Measurements from ENCODE around the gene PLS3.
"Not testable (repeated sequence)": the region's sequence is repeated elsewhere in the genome, so short reads cannot be mapped to it uniquely, and the experiment has no call there.

The PLS3 gene

DNA sequence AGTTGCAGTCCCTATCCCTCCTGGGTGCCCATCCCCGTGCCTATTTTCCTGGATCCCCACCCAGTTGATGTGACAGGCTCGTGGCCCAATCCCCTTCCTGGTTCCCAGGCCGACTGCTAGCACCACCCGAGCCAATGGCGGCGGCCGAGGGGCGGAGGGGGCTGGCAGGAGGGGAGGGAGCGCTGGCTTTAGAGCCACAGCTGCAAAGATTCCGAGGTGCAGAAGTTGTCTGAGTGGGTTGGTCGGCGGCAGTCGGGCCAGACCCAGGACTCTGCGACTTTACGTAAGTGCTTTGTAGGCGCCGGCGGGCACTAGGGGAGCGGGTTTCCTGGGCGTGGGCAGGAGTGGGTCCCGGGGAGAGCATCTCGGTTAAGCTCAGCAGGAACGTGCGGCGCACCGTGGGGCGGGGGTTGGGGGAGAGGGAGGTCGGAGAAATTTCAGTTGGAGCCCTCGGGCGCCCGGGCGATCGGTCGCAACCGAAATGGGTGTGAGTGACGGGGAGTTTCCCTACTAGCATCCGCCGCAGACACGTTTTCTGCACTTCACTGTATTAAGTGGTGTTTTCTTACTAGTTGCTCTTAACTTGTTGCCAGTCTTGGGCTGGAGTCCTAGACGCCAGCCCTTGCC, at the start of gene PLS3:
Gene PLS3, plus strand, starts transcription at position 197 of the 627 bp plus-strand sequence. CDS start 49,077 bp downstream, outside the sequence.
- DNase-seq = peak; percentile 26

DNA sequence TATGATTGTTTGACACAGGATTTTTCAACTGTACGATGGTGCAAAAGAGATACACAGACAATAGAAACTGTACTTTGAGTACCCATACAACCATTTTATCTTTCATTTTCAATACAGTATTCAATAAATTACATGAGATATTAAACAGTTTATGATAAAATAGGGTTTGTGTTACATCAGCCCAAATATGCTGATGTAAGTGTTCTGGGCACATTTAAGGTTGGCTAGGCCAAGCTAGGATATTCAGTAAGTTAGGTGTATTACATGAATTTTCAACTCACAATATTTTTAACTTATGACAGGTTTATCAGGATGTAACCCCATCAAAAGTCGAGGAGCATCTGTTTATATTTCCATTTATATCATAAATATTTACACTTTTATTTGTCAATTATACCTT, 42.9 kb upstream of the PLS3 start:
- no peak for DNase-seq

GRCh38 chrX:115521741-115522140, 39.2 kb upstream of the PLS3 start:
- no peak for DNase-seq

GRCh38 chrX:115522952-115523351, 38.0 kb upstream of the PLS3 start:
- no peak for DNase-seq

DNA sequence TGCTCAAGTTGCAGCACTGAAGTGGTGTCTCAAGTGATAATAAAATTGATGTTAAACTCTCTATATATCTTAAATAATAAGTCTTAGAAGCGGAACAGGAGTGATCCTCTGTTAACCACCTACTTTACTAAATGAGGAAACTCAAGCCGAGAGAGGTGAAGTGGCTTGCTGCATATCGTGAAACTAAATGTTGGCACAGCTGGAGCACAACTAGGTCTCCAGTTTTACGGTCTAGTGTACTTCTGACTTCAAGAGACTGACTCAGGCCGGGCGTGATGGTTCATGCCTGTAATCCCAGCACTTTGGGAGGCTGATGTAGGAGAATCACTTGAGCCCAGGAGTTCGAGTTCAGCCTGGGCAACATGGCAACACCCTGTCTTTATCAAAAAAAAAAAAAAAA, 35.5 kb upstream of the PLS3 start:
- DNase-seq = no peak

DNA sequence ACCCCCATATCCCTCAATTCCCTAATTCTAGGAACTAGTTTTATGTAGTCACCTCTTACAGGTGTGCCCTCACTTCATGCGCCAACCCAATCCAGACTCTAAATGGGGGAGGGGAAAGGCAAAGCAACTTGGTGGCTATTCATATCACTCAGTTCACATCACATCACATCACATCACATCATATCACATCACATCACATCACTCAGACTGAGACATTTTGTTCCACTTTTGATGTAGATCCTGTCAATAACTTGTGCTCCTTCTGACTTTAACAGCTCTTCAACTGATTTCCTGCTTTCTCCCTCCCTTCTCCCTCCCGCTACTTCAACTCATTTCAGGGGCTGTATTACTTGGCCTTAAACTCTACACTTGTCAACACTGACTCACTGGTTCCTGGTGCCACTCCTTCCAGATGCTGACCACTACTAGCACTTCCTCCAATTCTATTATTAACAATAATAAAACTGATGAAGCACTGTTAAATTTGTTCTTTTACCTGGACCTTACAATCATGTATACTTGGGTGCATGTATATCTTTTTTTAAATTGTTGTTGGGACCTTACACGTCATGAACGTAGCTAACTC, 29.1 kb upstream of the PLS3 start:
- DNase-seq = no peak

- DNase-seq = no peak
Observed at GRCh38 chrX:115533485-115533884, 27.5 kb upstream of the PLS3 start.

GRCh38 chrX:115534383-115534782, 26.6 kb upstream of the PLS3 start:
- no peak for DNase-seq

DNA sequence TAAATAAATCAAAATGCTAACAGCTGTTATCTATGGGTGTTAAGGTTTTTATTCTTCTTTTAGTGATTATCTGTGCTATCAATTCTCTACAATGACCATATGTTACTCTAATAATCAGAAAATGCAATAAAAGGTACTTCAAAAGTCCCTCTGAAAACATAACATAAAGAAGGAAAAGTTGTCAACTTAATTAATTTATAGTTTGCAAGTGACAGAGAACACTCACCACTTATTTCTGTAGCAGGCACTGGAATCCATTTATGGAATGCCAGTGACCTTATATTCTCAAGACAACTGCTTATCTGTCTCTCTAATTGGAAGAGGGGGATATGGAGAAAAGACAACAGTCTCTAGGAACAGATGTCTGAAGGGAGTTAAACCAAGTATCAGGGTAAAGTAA, 25.6 kb upstream of the PLS3 start:
- DNase-seq = no peak

DNA sequence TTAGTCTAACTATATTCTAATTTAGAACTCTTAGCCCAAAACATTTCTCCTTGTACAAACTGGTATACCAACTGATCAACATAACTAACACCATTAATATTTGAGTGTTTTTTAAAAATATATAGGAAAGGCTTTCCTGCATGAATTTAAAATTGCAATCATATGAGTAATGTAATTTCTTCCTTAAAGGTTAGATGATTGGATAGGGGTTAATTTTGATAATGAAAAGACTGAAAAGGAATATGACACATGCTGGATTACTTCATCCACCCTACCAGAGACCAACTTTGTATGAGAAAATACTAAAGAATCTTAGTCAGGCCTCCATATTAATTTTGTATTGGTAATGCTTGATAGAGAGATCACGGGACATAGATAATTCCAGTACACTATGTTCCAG, 25.1 kb upstream of the PLS3 start:
- no peak for DNase-seq

- DNase-seq = no peak
Observed at GRCh38 chrX:115539841-115540240, 21.1 kb upstream of the PLS3 start.

DNA sequence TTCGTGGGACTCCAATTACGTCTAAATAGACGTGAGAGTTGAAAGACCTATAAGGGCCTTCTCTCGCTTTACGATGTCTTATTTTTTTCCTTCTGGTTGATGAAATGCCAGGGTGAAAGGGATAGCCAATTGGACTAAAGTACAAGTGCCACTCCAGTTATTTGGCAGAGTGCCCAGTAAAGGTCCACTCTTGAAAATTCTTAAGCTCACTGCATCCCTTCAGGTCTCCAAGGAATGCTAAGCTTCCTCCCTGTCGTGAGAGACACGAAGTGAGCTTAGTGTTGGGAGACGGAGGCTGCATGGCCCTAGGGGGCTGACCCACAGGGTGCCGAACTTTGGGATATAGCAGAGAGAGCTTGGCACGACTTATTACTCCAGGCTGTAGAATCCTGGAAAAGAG, 19.9 kb upstream of the PLS3 start:
- not testable (repeated sequence) for DNase-seq

GRCh38 chrX:115547448-115547847, 13.5 kb upstream of the PLS3 start:
- no peak for DNase-seq

DNA sequence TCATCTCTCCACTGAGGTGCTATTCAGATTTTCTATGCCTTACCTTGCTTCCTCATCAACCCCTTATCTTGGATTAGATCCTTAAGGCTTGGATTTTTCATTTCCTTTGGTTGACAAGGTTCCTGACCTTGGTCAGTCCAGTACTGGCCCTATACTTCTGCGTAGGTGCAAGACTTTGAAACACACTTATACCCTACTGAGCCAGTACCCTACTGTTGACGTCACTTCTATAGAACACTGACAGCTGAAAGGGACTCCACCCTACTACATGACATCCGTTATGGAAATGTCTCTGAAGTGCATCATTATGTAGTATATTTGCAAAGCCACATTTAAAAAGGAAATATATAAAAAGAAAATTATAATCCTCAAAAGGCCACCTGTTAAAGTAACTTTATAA, 12.0 kb upstream of the PLS3 start:
- DNase-seq = no peak

DNA sequence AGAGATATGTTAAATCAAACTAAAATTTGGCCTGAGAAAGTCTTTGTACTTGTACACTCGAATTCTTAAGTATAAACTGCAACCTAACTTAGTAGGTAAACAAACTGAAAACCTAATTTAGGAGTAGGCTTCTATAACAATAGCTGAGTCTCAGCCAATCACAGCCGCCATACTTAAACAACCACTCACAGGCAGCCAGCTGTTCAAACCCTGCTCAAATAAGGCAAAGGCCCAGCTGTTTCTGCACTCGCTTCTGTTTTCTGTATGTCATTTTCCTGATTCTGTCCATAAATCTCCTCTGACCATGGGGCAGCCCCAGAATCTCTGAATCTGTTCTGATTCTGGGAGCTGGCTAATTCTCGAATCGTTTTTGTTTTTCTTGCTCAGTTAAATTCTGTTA, 7.8 kb upstream of the PLS3 start:
- DNase-seq = no peak

GRCh38 chrX:115559672-115560071, 1.3 kb upstream of the PLS3 start:
- DNase-seq = no peak

DNA sequence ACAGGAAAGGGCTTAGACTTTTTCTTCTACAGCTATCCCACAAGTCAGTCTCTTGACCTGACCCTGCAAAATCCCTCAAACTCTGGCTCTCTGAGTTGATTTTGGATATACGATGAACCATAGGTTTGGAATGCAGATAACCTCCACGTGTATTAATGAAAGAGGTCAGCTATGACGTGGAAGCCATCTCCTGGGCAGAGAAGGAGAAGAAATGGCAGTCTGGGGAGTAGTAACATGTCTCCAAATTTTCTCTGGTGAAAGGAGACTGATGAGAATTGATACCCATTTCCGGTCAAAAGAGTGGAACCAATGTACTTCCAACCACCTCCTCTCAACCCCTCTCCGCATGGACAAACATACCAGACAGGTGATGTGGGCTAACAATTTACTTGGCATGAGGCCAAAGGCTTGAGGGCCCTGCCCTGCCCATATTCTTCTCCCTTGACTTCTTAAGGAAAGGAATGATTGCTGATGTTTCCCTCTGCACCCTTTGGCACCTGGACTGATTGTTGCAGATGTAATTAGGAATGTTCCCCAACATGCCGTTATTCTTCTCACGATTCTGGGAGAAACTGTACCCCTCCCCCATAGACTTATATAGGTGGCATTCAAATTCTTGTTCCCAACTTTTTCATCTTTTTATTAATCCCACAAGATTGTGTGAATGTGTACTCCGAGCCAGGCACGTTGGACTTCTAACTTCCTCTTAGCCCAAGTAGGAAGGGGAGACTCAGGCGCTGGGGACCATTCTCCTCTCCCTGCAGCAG, 580 bp upstream of the PLS3 start:
- DNase-seq = no peak

DNA sequence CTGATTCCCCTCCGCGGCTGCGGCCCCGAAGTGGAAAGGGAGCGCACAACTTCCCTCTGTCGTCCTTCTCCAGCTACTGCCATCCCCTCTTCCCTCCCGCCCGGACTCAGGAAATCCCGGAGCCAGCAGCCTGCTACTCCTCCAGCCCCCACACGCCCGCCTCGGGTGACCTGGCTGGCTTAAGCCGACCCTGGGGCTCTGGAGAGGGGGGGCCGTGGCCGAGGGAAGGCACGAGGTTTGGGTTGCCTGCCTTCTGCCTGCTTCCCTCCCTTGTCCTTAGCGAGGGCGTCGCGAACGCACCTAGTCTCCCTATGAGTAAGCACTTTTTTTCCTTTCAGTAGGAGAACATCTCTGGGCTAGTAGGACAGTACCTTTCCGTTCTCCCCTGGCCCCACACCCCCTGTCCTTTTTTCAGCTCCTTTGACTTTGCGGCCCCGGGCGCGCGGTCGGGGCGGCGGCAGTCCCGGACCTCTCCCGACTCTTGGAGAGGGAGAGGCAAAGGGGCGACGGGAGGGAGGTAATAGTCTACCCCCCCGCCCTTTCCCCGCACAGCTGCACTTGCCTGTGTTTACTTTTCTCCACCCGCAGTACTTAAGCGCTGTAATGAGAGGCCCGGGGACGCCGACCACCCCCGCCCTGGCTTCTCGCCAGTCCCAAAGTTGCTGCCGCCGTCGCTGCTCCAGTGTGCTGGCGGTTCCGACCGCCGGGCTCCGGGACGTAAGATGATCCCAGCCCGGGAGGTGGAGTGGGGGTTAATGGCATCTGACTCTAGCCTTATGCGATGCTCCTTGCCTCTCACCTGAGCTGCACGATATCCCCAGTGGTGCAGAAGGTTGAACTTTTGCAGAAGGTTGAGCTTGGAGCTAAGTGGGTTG, 868 bp downstream of the PLS3 start:
- DNase-seq = no peak

DNA sequence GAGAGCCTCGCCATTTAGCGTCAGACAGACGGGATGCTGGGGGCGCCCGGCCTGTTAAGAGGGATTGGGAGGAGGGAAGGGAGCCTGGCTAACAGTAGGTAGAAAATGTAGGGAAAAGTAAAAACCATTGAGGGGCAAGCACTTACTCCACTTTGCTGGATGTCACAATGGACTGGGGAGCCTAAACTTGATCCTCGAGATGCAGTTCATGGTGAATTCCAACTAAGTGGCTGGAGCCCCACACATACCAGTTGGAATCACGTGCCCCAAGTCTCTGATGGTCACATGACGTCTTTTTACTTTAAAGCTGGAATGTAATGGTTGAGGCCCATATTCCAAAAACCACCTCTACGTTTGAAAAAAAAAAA, 1.5 kb downstream of the PLS3 start:
- DNase-seq = no peak

GRCh38 chrX:115563633-115564162, 2.7 kb downstream of the PLS3 start:
- DNase-seq = no peak

DNA sequence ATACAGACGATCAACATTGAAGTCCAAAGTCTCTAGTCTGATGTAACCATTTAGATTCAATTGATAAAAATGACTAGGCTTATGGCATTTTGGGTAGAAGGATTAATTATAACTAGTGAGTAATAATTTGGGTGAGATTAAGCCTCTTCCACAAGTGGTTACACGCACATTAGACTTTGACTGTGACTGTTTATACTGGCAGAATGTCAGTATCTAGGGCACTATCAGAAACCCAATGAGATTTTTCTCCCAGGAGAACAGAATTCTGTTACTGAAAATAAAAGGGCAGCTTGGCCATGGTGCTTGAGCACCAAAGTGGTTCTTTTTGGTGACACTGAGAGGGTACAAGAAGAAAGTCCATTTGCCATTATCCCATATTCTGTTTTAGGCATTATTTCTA, 3.3 kb downstream of the PLS3 start:
- DNase-seq = no peak

DNA sequence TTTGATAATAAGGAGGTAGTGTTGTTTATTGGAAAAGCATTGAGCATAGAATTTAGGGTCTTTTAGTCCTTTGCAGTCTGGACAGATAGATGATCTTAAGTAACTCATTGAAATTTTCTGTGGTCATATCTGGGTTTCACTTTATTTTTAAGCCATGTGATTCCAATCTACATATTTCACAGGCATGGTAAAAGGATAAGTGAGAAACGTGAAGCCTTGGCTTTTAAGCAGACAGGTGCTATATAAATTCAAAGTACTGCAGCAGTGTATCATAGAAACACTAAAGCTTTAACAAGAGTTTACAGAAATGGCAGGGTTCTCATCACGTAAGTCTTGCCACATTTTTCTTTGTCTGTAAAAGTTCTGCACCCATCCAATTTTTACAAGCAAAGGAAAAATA, 4.9 kb downstream of the PLS3 start:
- no peak for DNase-seq

DNA sequence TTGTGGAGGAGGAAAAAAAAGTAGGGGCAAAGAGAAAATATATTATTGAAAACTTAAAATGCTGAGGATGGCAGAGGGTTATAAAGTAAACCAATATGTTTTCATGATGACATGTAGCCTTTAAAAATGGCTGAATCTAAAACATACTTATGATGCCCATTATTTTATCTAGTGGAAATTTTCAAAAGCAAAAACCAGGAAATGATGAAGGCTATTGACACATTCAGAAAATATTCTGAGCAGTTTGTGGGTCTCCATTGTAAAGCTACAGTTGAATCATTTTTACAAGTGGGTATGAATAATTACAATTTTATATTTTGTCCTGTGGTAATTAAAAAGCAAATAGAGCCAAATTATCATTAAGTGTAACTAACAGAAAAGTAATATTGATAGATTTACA, 10.7 kb downstream of the PLS3 start:
- no peak for DNase-seq

All from COR-L47 (cell line).